Stomach (tissue), 9 donors: Measurements from ENCODE around the gene S1PR3. TPM values are rescaled to one million over a fixed set of nuclear protein-coding genes. Genes with fewer than 3 reads are reported as not detected.
A peak's percentile ranks its signal among the peaks of the same experiment; 100 is the strongest.

Experiments used
- DNase-seq, 2 donors: peaks; one replicate each; pipeline versions ENCODE4 v3.0.0 to v3.0.0-alpha.2; 2013 to 2019
- H3K27ac ChIP-seq, 5 donors: fragments of 200-600 bp in 4 of 5; sonication (generic) in 4 of 5; one replicate each; pipeline ENCODE4 v1.5.1; 2013 to 2019; ENCODE audit warnings: mild to moderate bottlenecking in 1 of 5, moderate library complexity in 1 of 5
- H3K27me3 ChIP-seq, 3 donors: fragments of 200-600 bp; sonication (generic); one replicate each; pipeline ENCODE4 v1.5.1; 2017 to 2019; ENCODE audit warnings: mixed run types in 1 of 3
- H3K36me3 ChIP-seq, 4 donors: fragments of 200-600 bp; sonication (generic); 1 replicate in 3 of 4; 2 replicates in 1 of 4; pipeline ENCODE4 v1.5.1; 2016 to 2019
- H3K4me1 ChIP-seq, 4 donors: fragments of 200-600 bp; sonication (generic); one replicate each; pipeline ENCODE4 v1.5.1; 2016 to 2019
- H3K4me3 ChIP-seq, 4 donors: fragments of 200-600 bp; sonication (generic) in 3 of 4; one replicate each; pipeline ENCODE4 v1.5.1; 2016 to 2019; ENCODE audit warnings: mild to moderate bottlenecking in 1 of 4
- H3K9me3 ChIP-seq, 4 donors: fragments of 200-600 bp; sonication (generic); one replicate each; pipeline ENCODE4 v1.5.1; 2016 to 2019
- EP300 ChIP-seq: sonication (generic); formaldehyde crosslinking; IDR thresholded peaks from one replicate; pipeline ENCODE4 v1.6.1; 2017; ENCODE audit warnings: antibody characterized with exemption
- POLR2A ChIP-seq, 4 donors: fragments of 450-650 bp; IDR thresholded peaks; one replicate each; pipeline ENCODE4 v1.6.1; 2016; ENCODE audit warnings: antibody characterized with exemption in 4 of 4, control low read depth in 2 of 4, mild to moderate bottlenecking in 1 of 4, moderate library complexity in 1 of 4
- POLR2AphosphoS5 ChIP-seq, 3 donors: sonication (generic); formaldehyde crosslinking; IDR thresholded peaks; one replicate each; pipeline ENCODE4 v1.6.1; 2016; ENCODE audit warnings: antibody characterized with exemption in 3 of 3
- WGBS, 5 donors: extraction: QIAGEN DNeasy Blood & Tissue Kit in 3 of 5; methylation state at CpG; one replicate each; pipeline versions ENCODE4 v1.1.5 to v1.1.7; 2013 to 2018; 5-methylcytosine and 5-hydroxymethylcytosine counted together
- intact Hi-C: fragments of 100-400 bp; cut with DNase I; formaldehyde crosslinking; loops from one replicate; pipeline ENCODE4 v1.15.1; 2023; ENCODE audit warnings: low total_unique reads
- polyA plus RNA-seq, 3 donors: library from polyadenylated mRNA; stranded (reverse); fragments of 200-250 nt; gene quantifications; one replicate each; pipeline ENCODE4 v1.2.3, GENCODE V29; 2013
- total RNA-seq, 5 donors: library from RNA; depleted of rRNA; stranded (reverse); fragments of >200 nt; gene quantifications; one replicate each; pipeline versions ENCODE4 v1.1.0 to v1.2.3, GENCODE V29; 2014 to 2016
- TF ChIP-seq, protein P1 (sequence below), 7 experiments: fragments of 450-650 bp in 4 of 7; fragments of 200-600 bp in 3 of 7; sonication (generic) in 3 of 7; IDR thresholded peaks; one replicate each; pipeline ENCODE4 v1.5.1; 2016 to 2019; ENCODE audit warnings: antibody characterized with exemption in 7 of 7, control low read depth in 2 of 7, mild to moderate bottlenecking in 1 of 7
- donor health status: healthy with polysubstance abuse.
- donor health status: Bipolar disorder and iron deficiency.
- donor health status: healthy.

Gene S1PR3
- total and polyA plus RNA-seq, 8 donors: 1.2 to 12.5 (median 8.7) TPM

DNA sequence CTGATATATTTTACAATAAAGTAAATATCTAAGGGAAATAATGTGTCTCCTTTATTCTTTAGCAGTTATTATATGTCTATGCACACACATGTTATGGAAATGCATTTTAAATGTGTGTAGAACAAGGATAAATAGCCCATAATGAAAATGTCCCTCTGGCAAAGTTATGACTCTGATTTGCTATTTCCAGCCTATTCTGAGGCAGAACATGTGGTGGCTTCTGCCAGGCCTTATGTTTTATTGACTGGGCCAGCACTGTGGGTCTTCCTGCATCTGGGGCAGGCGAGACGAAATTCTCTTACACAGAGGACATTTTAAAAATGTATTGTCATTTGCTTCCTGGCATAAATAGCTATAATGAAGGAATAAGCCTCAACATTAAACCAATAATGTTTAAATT, 52.8 kb downstream of the S1PR3 start:
- no peaks in the 10 kb centered on the region for H3K4me1 ChIP-seq
- intact Hi-C loops: no loop called here
- no peaks in the 10 kb centered on the region for H3K27me3 ChIP-seq
- H3K36me3 ChIP-seq: no peaks in the 10 kb centered on the region
- no peak overlapping the region for H3K4me3 ChIP-seq
- H3K9me3 ChIP-seq: no peaks in the 10 kb centered on the region
- no peak for TF ChIP-seq POLR2A (IDR thresholded peaks at IDR 0.05)
- TF ChIP-seq, protein P1, sequence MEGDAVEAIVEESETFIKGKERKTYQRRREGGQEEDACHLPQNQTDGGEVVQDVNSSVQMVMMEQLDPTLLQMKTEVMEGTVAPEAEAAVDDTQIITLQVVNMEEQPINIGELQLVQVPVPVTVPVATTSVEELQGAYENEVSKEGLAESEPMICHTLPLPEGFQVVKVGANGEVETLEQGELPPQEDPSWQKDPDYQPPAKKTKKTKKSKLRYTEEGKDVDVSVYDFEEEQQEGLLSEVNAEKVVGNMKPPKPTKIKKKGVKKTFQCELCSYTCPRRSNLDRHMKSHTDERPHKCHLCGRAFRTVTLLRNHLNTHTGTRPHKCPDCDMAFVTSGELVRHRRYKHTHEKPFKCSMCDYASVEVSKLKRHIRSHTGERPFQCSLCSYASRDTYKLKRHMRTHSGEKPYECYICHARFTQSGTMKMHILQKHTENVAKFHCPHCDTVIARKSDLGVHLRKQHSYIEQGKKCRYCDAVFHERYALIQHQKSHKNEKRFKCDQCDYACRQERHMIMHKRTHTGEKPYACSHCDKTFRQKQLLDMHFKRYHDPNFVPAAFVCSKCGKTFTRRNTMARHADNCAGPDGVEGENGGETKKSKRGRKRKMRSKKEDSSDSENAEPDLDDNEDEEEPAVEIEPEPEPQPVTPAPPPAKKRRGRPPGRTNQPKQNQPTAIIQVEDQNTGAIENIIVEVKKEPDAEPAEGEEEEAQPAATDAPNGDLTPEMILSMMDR (IDR thresholded peaks at IDR 0.05): no peak
- no peak for TF ChIP-seq POLR2AphosphoS5 (IDR thresholded peaks at IDR 0.05)
- no peak for TF ChIP-seq EP300
- WGBS, 5 donors: 91 to 100% (median 94%) methylated on average over 2 of the region's 2 CpGs
- H3K27ac ChIP-seq: no peak overlapping the region
- no peak for DNase-seq

DNA sequence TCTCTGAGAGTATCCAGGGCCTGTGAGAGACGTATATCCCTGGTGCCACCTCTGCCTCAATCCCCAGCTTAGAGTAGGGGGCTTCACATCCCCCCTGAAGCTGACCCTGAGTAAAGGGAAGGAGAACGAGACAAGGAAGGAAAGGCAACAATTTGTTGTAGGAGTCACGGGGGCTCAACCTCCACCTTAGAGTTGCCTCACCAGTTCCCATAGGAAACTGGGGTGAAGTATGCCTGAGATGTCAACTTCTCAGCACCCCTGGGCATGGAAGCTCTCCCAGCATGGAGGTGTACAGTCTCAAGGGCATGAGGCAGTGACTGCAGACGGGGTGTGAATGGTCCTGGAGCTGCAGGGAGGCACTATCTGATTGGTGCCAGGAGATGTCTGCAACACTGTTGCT, 53.6 kb downstream of the S1PR3 start:
- Histone ChIP-seq H3K4me1 (no peaks in the 10 kb centered on the region), H3K4me3 (no peak overlapping the region), H3K9me3 (no peaks in the 10 kb centered on the region), H3K36me3 (no peaks in the 10 kb centered on the region), H3K27ac (no peak overlapping the region), H3K27me3 (no peaks in the 10 kb centered on the region)
- WGBS, 5 donors: 83 to 92% (median 85%) methylated on average over 4 of the region's 4 CpGs
- TF ChIP-seq EP300 (no peak), POLR2AphosphoS5 (IDR thresholded peaks at IDR 0.05) (no peak), POLR2A (IDR thresholded peaks at IDR 0.05) (no peak)
- TF ChIP-seq, protein P1 (IDR thresholded peaks at IDR 0.05): no peak
- DNase-seq: no peak
- intact Hi-C loops: no loop called here

DNA sequence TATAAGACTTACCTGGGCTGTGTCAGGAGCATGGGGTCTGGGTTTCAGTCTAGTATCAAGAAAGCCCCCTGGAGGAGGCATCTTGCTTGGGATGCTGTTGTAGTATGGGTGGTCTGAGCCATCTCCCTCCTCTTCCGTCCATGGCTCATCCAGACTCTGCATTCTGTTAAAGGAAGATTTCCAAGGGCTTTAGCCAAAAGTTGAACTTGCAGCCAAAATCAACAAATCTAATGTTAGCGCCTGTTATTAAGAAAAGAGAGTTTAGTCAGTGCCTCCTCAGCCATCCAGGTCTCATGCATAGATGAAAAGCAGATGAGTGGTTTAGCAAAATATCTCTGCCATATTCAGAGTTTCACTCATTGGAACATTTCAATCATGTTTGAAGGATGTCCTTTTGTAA, 55.6 kb downstream of the S1PR3 start:
- Histone ChIP-seq H3K4me1 (no peaks in the 10 kb centered on the region), H3K27ac (no peak overlapping the region), H3K27me3 (no peaks in the 10 kb centered on the region), H3K4me3 (no peak overlapping the region), H3K36me3 (no peaks in the 10 kb centered on the region), H3K9me3 (no peaks in the 10 kb centered on the region)
- 47 to 74% (median 72%) methylated on average over 2 of the region's 2 CpGs for WGBS, 5 donors
- intact Hi-C loops: no loop called here
- peak in 1 of 2 donors; percentile 26 for DNase-seq
- TF ChIP-seq, protein P1 (IDR thresholded peaks at IDR 0.05): no peak
- no peak for TF ChIP-seq POLR2AphosphoS5 (IDR thresholded peaks at IDR 0.05)
- TF ChIP-seq EP300: no peak
- no peak for TF ChIP-seq POLR2A (IDR thresholded peaks at IDR 0.05)

DNA sequence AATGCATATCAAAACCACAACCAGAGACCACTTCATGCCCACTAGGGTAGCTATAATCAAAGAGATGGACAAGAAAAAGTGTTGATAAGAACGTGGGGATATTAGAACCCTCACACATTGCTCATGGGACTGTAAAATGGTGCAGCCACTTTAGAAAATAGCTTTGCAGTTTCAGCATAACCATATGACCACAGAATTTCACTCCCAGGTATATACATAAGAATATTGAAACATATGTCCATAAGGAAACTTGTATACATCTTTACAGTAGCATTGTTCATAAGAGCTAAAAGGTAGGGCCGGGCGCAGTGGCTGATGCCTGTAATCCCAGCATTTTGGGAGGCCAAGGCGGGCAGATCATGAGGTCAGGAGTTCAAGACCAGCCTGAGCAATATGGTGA, 56.4 kb downstream of the S1PR3 start:
- no peaks in the 10 kb centered on the region for H3K27me3 ChIP-seq
- H3K4me3 ChIP-seq: no peak overlapping the region
- DNase-seq: no peak
- H3K27ac ChIP-seq: no peak overlapping the region
- WGBS, 5 donors: 83 to 90% (median 85%) methylated on average over 4 of the region's 4 CpGs
- H3K36me3 ChIP-seq: no peaks in the 10 kb centered on the region
- H3K4me1 ChIP-seq: no peaks in the 10 kb centered on the region
- no peaks in the 10 kb centered on the region for H3K9me3 ChIP-seq
- intact Hi-C loops: no loop called here
- TF ChIP-seq POLR2AphosphoS5 (IDR thresholded peaks at IDR 0.05): no peak
- TF ChIP-seq EP300: no peak
- TF ChIP-seq, protein P1 (IDR thresholded peaks at IDR 0.05): no peak
- TF ChIP-seq POLR2A (IDR thresholded peaks at IDR 0.05): no peak
